ENCODE data around the gene SMIM1. TPM values are rescaled to one million over a fixed set of nuclear protein-coding genes. Genes with fewer than 3 reads are reported as not detected.

SMIM1 gene
- total RNA-seq, 1 donor from 2014 or later: 2.0 TPM

DNA sequence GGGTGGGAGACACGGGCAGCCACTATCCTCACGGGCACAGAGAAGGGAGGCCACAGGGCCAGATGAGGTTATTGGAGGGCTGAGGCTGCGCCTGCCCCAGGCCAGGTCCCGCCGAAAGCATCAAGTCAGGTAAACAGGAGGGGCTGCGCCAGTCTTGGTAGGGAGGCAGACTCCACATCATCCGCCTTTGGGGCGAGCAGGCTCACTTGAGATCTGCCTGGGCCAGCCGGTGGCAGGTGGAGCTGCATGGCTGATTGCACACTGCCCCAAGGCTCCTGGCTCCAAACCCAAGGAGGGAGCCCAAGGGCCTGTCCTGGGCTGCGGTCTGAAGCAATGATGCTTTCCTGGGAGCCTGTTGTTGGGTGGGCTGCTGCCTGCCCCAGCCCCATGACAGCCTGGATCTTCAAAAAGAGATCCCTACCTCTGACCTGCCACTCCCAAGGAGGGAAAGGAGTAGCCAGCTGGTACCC lies 4.6 kb downstream of the SMIM1 start:
- no peak for DNase-seq

DNA sequence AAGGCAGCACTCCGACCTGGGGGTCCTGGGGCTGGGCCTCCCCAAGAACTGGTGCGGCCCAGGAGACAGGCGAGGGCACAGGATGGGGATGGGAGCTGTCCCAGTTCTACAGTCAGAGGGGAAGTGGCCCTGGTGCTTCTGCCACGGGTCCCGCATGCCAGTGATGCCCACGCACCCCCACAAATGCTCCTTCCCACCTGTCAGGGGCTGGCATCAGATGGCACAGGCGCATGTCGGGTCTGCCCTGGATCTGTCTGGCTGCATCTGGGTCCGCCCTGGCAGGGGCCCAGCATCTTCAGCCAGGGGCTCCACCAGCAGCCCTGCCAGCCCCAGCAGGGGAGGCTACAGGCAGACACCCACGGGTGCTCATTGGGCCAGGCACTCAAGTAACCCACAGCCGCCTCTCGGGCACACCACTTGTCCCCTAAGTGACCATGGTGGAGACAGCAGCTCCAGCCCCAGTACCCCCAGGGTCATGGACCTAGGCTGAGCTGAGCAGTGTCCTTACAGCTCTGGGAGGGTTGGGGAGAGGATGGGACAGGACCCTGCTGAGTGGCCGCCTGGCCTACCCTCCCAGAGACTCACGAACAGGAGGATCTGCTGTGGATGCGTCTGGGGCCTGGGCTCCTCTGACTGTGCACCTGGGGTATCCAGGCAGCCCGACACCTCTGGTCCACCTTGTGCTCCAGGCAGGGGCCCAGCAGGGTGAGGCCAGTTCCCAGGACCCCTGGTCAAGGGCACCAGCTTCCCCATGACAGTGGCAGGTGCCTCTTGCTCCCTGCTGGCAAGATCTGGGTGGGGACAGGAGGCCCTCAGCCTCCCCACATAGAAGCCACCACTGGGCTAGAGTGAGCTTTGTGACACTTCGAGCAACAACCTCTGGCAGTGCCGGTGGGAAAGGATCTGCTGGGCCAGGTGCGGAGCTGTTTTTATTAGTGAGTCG lies 5.4 kb downstream of the SMIM1 start:
- no peak for DNase-seq

GRCh38 chr1:3778590-3779264 lies 6.2 kb downstream of the SMIM1 start:
- peak; percentile 36 for DNase-seq

DNA sequence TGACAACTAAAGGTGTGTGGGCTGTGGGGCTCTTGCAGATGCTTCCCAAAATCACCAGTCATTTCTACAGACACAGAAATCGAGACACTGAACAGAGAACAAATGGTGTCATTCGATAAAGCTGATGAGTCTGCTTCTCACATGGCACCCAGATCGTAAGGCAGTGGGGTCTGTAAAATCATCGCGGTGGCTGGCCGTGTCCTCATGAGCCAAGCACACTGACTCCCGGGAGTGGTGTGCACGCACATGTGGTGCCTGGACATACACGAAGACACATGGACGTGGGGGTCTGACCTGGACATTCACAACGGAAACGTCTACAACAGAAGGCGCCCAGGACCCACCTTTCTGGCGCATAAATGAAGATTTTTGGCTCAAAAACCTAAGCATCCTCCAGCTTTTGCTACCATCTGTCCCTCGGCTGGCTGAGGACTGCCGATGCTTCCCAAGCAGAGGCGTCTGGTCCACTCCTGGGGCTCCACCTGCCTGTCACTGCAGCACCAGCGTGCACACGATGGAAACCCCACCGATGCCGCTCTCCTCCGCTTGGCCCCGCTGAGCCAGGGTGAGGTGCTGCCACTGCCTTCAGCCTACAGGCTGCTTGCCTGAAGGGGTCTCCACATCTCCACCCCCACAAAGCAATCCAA lies 6.8 kb downstream of the SMIM1 start:
- DNase-seq: no peak

DNA sequence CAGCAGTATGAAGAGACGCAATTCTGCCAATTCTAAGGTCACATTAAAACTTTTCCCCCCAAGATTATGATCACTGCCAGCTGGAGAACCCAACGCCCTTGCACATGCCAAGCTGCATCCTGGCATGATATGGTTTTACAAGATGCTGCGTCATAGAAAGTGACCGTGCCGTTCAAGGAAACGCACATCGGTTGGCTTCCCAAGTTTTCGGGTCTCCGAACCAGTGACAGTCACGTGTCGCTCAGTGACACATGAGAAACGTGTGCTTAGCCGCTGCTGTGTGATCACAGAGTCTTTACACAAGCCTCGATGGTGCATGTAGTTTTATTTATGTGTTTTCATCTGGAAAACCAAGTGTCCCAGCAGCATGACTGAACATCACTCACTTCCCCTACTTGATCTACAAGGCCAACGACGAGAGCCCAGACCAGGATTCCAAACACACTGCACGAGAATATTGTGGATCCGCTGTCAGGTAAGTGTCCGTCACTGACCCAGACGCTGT lies 7.4 kb downstream of the SMIM1 start:
- no peak for DNase-seq

- DNase-seq: no peak
These were observed 8.4 kb downstream of the SMIM1 start for GRCh38 chr1:3780901-3781300.

GRCh38 chr1:3783651-3784474 lies 11.3 kb downstream of the SMIM1 start:
- DNase-seq: no peak

DNA sequence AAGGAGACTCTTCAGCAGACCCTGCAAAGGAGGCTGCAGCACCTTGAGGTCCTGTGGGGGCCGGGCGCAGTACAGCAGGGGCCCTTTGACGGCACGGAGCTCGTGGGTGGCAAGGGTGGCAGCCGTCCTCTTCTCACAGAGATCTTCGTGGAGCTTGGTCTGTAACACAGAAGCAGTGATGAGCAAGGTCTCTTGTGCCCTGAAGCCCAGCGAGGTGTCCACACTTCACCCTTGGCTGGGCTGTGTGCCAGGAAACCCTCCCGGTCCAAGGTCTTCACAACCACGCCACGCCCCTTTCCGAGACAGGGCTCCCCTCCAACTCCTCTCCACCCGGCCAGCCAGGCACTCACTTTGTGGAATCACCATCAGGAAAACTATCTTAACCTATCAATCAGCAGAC lies 12.5 kb downstream of the SMIM1 start:
- DNase-seq: no peak

- no peak for DNase-seq
These were observed 13.1 kb downstream of the SMIM1 start for GRCh38 chr1:3785456-3786157.

DNA sequence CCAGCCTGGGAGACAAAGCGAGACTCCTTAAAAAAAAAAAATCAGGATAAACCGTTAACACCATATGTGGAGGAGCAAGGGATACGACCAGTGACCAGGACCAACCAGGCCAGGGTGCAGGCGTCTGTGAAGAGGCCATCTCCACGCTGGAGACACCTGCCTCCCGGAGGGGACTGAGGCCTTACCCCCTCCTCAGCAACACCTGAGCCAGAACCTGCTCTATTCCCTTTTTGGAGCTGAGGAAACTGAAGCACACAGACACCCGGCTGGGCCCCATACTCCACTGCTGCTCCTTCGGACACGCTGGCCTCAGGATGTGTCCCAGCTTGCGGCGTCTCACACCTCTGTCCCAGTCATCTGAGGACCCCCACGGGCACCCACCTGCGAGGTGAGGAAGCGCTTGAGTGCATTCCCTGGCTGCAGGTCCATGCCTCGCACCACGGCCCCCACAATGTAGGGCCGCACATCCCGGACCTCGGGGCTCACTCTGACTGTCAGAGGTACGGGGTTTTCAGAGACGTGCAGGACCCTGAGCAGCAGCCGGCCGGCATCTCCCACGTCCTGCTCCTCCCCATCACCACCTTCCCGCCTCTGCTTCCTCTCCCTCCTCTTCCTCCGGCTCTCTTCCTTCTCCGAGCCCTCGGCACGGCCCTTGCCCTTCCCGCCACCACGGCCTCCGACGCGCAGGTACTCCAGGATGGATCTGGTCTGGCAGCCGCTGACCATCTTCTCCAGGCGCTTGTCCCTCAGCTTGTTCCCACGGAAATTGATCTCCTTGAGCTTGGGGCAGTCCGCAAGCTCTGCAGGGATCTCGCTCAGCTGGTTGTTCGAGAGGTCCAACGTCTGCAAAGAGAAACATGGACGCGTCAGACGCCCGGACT lies 14.2 kb downstream of the SMIM1 start:
- no peak for DNase-seq

DNA sequence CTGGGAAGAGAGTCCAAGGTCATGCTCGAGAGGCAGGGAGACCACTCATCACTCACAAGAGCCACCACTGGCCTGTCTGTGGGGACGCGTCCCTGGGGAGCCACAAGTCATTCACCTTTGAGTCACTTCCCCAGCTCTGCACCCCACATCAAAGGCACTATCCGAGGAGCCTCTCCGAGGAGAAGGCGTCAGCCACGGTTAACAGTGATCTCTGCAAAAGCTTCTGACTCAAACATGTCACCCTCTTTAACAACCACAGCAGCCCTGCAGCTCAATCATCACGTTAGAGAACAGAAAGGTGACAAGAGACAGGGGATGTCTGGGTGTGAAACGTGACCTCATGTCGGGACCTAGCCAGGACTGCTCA lies 14.8 kb downstream of the SMIM1 start:
- DNase-seq: no peak

GRCh38 chr1:3787745-3788605 lies 15.4 kb downstream of the SMIM1 start:
- DNase-seq: no peak

- DNase-seq: no peak
These were observed 16.3 kb downstream of the SMIM1 start for GRCh38 chr1:3788756-3789420.

DNA sequence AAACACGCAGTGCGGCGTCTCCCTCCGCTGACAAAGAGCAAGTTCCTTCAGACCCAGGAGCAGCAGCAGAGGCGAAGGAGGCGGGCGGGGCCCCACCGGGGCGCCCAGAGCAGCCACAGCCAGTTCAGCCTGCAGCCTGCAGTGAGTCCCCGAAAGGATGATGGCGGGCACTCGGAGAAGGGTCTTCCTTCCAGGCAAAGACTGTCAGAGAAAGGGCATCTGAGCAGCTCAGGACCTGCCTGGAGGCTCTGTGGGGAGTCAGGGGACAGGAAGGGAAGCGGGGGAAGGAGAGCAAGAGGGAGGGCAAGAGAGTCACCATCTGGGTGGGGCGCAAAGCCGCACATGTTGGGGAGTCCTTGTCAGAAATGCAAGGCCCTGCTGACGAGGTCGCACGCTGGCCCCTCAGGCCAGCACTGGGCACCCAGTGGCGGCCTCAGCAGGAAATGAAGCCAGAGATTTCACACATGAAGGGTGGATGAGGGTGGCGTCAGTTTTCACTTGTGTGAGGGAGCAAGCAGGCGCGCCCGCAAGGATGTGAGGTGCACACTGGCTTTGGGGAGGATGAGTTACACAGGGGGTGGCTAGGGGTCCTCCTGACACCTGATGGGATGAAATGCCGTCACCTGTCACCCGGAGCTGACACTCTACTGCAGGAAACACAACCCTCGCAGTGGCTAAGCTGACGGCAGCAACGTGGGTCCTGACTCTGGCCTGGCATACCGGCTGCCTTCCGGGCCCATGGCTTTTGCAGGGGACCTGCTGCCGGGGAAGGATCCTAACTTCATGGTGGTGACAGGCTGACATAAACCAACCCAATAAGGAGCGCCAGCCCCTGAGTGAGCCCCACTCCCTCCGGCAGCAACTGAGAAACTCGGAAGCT lies 17.1 kb downstream of the SMIM1 start:
- no peak for DNase-seq

- DNase-seq: no peak
These were observed 18.0 kb downstream of the SMIM1 start for GRCh38 chr1:3790500-3790923.

DNA sequence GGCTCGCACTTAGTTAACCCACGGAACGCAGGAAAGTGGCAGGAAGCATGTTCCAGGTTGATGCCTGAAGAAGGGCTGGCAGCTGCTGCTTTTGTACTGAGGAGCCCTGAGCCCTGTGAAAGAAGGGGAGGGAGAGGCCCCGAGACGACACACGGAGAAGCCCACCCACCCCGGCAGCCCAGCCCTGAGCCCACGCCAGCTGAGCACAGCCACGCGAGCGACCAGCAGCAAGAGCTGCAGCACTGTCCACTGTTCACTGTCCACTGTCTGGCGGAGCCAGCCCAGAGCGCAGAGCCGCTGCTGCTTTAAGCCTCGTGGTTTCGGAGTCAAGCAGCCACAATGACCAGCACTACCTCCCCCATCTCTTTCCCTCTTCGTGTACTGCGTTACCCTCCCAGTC lies 18.4 kb downstream of the SMIM1 start:
- DNase-seq: no peak

- no peak for DNase-seq
These were observed 23.1 kb downstream of the SMIM1 start for GRCh38 chr1:3795453-3796214.

All from occipital lobe (tissue), 2 donors.